GM12878 (cell line): ENCODE measurements around the gene CYS1. TPM values are rescaled to one million over a fixed set of nuclear protein-coding genes. Genes with fewer than 3 reads are reported as not detected.

Experiments
- ASH2L ChIP-seq: fragments of 300-600, 200-600 bp; sonication (generic); IDR thresholded peaks from 2 replicates; pipeline ENCODE4 v1.6.1; 2017; ENCODE audit warnings: low read depth, mild to moderate bottlenecking, borderline replicate concordance
- CHD2 ChIP-seq: IDR thresholded peaks from 2 replicates; pipeline ENCODE4 v1.6.1; 2011; ENCODE audit warnings: low read depth, low read length, improper control_type of control experiment, borderline replicate concordance
- EP300 ChIP-seq, 2 experiments: fragments of 150-350 bp in 1 of 2; IDR thresholded peaks; 2 replicates each; pipeline ENCODE4 v1.6.1; 2011 to 2012; ENCODE audit warnings: low read depth in 2 of 2, low read length in 2 of 2, borderline replicate concordance in 1 of 2, improper control_type of control experiment in 1 of 2, inconsistent platforms in 1 of 2; ENCODE audit not compliant: control insufficient read depth in 1 of 2
- ETV6 ChIP-seq, 2 experiments: fragments of 450-650 bp in 1 of 2; IDR thresholded peaks in 1 of 2; conservative IDR thresholded peaks in 1 of 2; 2 replicates each; pipeline ENCODE4 v1.6.1; 2014; ENCODE audit warnings: antibody characterized with exemption in 1 of 2, borderline replicate concordance in 1 of 2, low read depth in 1 of 2, mild to moderate bottlenecking in 1 of 2, moderate library complexity in 1 of 2
- IKZF1 ChIP-seq: fragments of 450-650 bp; conservative IDR thresholded peaks from 2 replicates; pipeline ENCODE4 v1.6.1; 2017; ENCODE audit warnings: antibody characterized with exemption, mild to moderate bottlenecking
- IKZF2 ChIP-seq, 2 experiments: fragments of 450-650 bp; IDR thresholded peaks; 2 replicates each; pipeline ENCODE4 v1.6.1; 2017; ENCODE audit warnings: mild to moderate bottlenecking in 2 of 2, moderate library complexity in 2 of 2
- MEF2B ChIP-seq: fragments of 450-650 bp; IDR thresholded peaks from 2 replicates; pipeline ENCODE4 v1.6.1; 2018; ENCODE audit warnings: mild to moderate bottlenecking, moderate library complexity; ENCODE audit not compliant: partially characterized antibody, poor library complexity, severe bottlenecking
- NFYA ChIP-seq: IDR thresholded peaks from 2 replicates; pipeline ENCODE4 v1.6.1; 2011; ENCODE audit warnings: low read depth, mild to moderate bottlenecking, low read length, improper control_type of control experiment, borderline replicate concordance
- SIN3A ChIP-seq: IDR thresholded peaks from 2 replicates; pipeline ENCODE4 v1.6.1; 2012; ENCODE audit warnings: low read depth, low read length, improper control_type of control experiment
- SIX5 ChIP-seq: IDR thresholded peaks from 2 replicates; pipeline ENCODE4 v1.6.1; 2011; ENCODE audit warnings: mild to moderate bottlenecking, low read depth, low read length, moderate library complexity; ENCODE audit not compliant: severe bottlenecking
- SRF ChIP-seq, 2 experiments: IDR thresholded peaks; 2 replicates each; pipeline ENCODE4 v1.6.1; 2011; ENCODE audit warnings: low read depth in 2 of 2, low read length in 2 of 2, mild to moderate bottlenecking in 1 of 2, moderate library complexity in 1 of 2
- STAT1 ChIP-seq: fragments of 450-650 bp; conservative IDR thresholded peaks from 2 replicates; pipeline ENCODE4 v1.6.1; 2014; ENCODE audit warnings: antibody characterized with exemption, mild to moderate bottlenecking
- SUPT20H ChIP-seq: IDR thresholded peaks from 2 replicates; pipeline ENCODE4 v1.6.1; 2011; ENCODE audit warnings: low read depth, mild to moderate bottlenecking, low read length, moderate library complexity, borderline replicate concordance; ENCODE audit not compliant: control insufficient read depth
- YBX1 ChIP-seq: fragments of 450-650 bp; IDR thresholded peaks from 2 replicates; pipeline ENCODE4 v1.6.1; 2016; ENCODE audit warnings: antibody characterized with exemption
- ZNF207 ChIP-seq: fragments of 450-650 bp; IDR thresholded peaks from 2 replicates; pipeline ENCODE4 v1.6.1; 2014; ENCODE audit warnings: antibody characterized with exemption, mild to moderate bottlenecking, borderline replicate concordance
- ZSCAN29 ChIP-seq: fragments of 450-650 bp; IDR thresholded peaks from 2 replicates; pipeline ENCODE4 v1.6.1; 2017; ENCODE audit warnings: mild to moderate bottlenecking, moderate library complexity
- polyA plus RNA-seq, 11 experiments: library from polyadenylated mRNA; depleted of rRNA in 4 of 11; unstranded in 6 of 11; stranded (reverse) in 5 of 11; fragments of >200 nt; fragmentation: Nextera tagmentation in 4 of 11; fragmentation: Illumina TruSeq in 1 of 11; extraction: Ambion mirVana in 4 of 11; extraction: Trizol in 1 of 11; gene quantifications; 1 replicate in 1 of 11; 2 replicates in 10 of 11; pipeline versions ENCODE4 v1.2.1 to v1.2.3, GENCODE V29; 2011 to 2016; ENCODE audit warnings: inconsistent platforms in 2 of 11, missing spikeins in 2 of 11, low read depth in 1 of 11
- total RNA-seq, 4 experiments: library from RNA; depleted of rRNA in 3 of 4; stranded (reverse); fragments of >200 nt in 3 of 4; fragmentation: Illumina TruSeq in 1 of 4; extraction: Trizol in 1 of 4; gene quantifications; 2 replicates each; pipeline versions ENCODE4 v1.2.1 to v1.2.3, GENCODE V29; 2013 to 2021
- TF ChIP-seq, protein P1 (sequence below): fragments of 450-650 bp; formaldehyde crosslinking; IDR thresholded peaks from 2 replicates; pipeline ENCODE4 v1.4.0; 2022; ENCODE audit warnings: mild to moderate bottlenecking, moderate library complexity
- TF ChIP-seq, protein P2 (sequence below): fragments of 450-650 bp; IDR thresholded peaks from 2 replicates; pipeline ENCODE4 v1.6.1; 2017; ENCODE audit warnings: low read depth, mild to moderate bottlenecking, moderate library complexity
- TF ChIP-seq, protein P3 (sequence below): fragments of 450-650 bp; IDR thresholded peaks from 2 replicates; pipeline ENCODE4 v1.6.1; 2016; ENCODE audit warnings: mild to moderate bottlenecking
- TF ChIP-seq, protein P4 (sequence below): IDR thresholded peaks from 2 replicates; pipeline ENCODE4 v1.6.1; 2012; ENCODE audit warnings: low read depth, low read length, improper control_type of control experiment

Gene CYS1
- total and polyA plus RNA-seq, 10 of the 15 experiments (the other 5 are each of a cell fraction or from before 2014, with no cell fraction given), result 0.35 to 6.4 (median 2.5) TPM

DNA sequence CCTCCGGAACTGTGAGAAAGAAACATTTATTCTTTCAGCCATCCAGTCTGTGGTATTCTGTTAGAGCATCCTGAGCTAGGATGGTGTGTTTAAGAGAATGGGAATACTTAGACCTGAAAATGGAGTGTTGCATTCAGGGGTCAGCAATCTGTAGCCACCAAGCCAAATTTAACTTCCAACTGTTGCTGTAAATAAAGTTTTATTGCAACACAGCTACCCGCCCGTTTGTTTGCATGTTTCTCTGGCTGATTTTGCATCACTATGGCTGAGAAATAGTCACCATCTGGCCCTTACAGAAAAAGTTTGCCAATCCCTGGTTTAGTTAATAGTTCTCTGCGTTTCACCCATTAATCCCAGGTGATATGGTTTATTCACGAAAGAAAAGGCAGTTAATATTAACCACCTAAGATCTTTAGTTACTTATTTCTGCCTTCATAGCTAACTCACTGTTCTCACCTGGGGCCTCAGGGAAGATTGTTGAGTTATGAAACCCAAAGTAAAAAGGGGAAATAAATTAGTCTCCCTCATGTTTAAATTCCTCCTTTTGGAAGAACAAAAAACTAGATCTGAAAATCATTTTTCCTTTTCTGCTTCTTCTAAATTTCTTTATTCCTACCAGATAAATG lies 9.5 kb upstream of the CYS1 start (continued):
- TF ChIP-seq, protein P1, sequence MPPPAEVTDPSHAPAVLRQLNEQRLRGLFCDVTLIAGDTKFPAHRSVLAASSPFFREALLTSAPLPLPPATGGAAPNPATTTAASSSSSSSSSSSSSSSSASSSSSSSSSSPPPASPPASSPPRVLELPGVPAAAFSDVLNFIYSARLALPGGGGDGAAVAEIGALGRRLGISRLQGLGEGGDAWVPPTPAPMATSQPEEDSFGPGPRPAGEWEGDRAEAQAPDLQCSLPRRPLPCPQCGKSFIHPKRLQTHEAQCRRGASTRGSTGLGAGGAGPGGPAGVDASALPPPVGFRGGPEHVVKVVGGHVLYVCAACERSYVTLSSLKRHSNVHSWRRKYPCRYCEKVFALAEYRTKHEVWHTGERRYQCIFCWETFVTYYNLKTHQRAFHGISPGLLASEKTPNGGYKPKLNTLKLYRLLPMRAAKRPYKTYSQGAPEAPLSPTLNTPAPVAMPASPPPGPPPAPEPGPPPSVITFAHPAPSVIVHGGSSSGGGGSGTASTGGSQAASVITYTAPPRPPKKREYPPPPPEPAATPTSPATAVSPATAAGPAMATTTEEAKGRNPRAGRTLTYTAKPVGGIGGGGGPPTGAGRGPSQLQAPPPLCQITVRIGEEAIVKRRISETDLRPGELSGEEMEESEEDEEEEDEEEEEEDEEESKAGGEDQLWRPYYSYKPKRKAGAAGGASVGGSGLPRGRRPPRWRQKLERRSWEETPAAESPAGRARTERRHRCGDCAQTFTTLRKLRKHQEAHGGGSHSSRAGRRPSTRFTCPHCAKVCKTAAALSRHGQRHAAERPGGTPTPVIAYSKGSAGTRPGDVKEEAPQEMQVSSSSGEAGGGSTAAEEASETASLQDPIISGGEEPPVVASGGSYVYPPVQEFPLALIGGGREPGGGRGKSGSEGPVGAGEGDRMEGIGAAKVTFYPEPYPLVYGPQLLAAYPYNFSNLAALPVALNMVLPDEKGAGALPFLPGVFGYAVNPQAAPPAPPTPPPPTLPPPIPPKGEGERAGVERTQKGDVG (CRISPR knock-in tag), result no peak
- TF ChIP-seq, protein P2, sequence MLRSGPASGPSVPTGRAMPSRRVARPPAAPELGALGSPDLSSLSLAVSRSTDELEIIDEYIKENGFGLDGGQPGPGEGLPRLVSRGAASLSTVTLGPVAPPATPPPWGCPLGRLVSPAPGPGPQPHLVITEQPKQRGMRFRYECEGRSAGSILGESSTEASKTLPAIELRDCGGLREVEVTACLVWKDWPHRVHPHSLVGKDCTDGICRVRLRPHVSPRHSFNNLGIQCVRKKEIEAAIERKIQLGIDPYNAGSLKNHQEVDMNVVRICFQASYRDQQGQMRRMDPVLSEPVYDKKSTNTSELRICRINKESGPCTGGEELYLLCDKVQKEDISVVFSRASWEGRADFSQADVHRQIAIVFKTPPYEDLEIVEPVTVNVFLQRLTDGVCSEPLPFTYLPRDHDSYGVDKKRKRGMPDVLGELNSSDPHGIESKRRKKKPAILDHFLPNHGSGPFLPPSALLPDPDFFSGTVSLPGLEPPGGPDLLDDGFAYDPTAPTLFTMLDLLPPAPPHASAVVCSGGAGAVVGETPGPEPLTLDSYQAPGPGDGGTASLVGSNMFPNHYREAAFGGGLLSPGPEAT, result peak; percentile 69
- no peak for TF ChIP-seq SRF (IDR thresholded peaks at IDR 0.05; ENCODE audit: low read depth in 2 of 2, low read length in 2 of 2)
- TF ChIP-seq, protein P3, sequence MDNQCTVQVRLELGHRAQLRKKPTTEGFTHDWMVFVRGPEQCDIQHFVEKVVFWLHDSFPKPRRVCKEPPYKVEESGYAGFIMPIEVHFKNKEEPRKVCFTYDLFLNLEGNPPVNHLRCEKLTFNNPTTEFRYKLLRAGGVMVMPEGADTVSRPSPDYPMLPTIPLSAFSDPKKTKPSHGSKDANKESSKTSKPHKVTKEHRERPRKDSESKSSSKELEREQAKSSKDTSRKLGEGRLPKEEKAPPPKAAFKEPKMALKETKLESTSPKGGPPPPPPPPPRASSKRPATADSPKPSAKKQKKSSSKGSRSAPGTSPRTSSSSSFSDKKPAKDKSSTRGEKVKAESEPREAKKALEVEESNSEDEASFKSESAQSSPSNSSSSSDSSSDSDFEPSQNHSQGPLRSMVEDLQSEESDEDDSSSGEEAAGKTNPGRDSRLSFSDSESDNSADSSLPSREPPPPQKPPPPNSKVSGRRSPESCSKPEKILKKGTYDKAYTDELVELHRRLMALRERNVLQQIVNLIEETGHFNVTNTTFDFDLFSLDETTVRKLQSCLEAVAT, result peak; percentile 49; the same call in 1 of the 2 replicates
- TF ChIP-seq ETV6 (conservative IDR thresholded peaks at IDR 0.05 in 1 of 2, IDR thresholded peaks at IDR 0.05 in 1 of 2; ENCODE audit: borderline replicate concordance in 1 of 2, low read depth in 1 of 2), result no peak
- TF ChIP-seq MEF2B, result no peak
- no peak for TF ChIP-seq ZNF207
- peak in 1 of 2 experiments; percentile 79; a peak in 2 of 4 replicates for TF ChIP-seq IKZF2 (IDR thresholded peaks at IDR 0.05)
- no peak for TF ChIP-seq ASH2L
- TF ChIP-seq ZSCAN29, result no peak
- TF ChIP-seq SIN3A, result no peak
- no peak for TF ChIP-seq YBX1
- TF ChIP-seq SUPT20H, result no peak
- TF ChIP-seq EP300 (IDR thresholded peaks at IDR 0.05; ENCODE audit: borderline replicate concordance in 1 of 2, control insufficient read depth in 1 of 2, low read depth in 2 of 2, low read length in 2 of 2), result peak in 1 of 2 experiments; percentile 23; a peak in 1 of 4 replicates
- no peak for TF ChIP-seq STAT1
- TF ChIP-seq SIX5, result no peak
- TF ChIP-seq, protein P4, sequence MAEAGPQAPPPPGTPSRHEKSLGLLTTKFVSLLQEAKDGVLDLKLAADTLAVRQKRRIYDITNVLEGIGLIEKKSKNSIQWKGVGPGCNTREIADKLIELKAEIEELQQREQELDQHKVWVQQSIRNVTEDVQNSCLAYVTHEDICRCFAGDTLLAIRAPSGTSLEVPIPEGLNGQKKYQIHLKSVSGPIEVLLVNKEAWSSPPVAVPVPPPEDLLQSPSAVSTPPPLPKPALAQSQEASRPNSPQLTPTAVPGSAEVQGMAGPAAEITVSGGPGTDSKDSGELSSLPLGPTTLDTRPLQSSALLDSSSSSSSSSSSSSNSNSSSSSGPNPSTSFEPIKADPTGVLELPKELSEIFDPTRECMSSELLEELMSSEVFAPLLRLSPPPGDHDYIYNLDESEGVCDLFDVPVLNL, result no peak
- TF ChIP-seq NFYA, result no peak
- no peak for TF ChIP-seq CHD2
- peak; percentile 55 for TF ChIP-seq IKZF1
